Measurements from ENCODE around the gene LRFN4. TPM values are rescaled to one million over a fixed set of nuclear protein-coding genes. Genes with fewer than 3 reads are reported as not detected.

Gene LRFN4
- polyA plus RNA-seq, 1 donor = 11.5 TPM

DNA sequence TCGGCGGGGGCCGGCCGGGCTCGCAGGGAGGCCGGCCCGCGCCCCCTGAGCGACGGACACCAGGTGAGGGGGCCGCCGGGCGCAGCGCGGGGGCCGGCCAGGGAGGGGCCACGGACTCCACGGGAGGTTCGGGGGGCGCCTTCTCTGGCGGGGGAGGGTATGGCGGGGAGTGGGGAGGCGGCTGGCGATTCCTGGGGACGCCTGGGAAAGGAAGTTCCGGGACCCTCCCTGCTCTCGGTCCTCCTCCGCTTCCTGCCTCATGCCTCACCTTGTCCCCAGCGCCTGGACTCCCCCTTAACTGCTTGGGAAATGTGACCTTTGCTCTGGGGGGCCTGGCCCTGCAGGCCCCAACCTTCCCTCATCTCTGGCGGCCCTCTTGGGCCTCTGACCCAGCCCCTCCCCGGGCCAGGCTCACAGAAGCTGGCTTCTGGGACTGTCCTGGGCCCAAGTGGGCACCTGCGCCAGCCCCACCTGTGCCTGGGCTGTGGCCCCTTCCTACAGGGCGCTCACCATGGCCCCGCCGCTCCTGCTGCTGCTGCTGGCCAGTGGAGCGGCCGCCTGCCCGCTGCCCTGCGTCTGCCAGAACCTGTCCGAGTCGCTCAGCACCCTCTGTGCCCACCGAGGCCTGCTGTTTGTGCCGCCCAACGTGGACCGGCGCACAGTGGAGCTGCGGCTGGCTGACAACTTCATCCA, 516 bp downstream of the LRFN4 start:
- DNase-seq = no peak

DNA sequence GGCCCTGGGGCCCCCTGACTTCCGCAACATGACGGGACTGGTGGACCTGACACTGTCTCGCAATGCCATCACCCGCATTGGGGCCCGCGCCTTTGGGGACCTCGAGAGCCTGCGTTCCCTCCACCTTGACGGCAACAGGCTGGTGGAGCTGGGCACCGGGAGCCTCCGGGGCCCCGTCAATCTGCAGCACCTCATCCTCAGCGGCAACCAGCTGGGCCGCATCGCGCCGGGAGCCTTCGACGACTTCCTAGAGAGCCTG, 992 bp downstream of the LRFN4 start:
- no peak for DNase-seq

DNA sequence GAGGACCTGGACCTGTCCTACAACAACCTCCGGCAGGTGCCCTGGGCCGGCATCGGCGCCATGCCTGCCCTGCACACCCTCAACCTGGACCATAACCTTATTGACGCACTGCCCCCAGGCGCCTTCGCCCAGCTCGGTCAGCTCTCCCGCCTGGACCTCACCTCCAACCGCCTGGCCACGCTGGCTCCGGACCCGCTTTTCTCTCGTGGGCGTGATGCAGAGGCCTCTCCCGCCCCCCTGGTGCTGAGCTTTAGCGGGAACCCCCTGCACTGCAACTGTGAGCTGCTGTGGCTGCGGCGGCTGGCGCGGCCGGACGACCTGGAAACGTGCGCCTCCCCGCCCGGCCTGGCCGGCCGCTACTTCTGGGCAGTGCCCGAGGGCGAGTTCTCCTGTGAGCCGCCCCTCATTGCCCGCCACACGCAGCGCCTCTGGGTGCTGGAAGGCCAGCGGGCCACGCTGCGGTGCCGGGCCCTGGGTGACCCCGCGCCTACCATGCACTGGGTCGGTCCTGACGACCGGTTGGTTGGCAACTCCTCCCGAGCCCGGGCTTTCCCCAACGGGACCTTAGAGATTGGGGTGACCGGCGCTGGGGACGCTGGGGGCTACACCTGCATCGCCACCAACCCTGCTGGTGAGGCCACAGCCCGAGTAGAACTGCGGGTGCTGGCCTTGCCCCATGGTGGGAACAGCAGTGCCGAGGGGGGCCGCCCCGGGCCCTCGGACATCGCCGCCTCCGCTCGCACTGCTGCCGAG, 1.5 kb downstream of the LRFN4 start:
- no peak for DNase-seq

DNA sequence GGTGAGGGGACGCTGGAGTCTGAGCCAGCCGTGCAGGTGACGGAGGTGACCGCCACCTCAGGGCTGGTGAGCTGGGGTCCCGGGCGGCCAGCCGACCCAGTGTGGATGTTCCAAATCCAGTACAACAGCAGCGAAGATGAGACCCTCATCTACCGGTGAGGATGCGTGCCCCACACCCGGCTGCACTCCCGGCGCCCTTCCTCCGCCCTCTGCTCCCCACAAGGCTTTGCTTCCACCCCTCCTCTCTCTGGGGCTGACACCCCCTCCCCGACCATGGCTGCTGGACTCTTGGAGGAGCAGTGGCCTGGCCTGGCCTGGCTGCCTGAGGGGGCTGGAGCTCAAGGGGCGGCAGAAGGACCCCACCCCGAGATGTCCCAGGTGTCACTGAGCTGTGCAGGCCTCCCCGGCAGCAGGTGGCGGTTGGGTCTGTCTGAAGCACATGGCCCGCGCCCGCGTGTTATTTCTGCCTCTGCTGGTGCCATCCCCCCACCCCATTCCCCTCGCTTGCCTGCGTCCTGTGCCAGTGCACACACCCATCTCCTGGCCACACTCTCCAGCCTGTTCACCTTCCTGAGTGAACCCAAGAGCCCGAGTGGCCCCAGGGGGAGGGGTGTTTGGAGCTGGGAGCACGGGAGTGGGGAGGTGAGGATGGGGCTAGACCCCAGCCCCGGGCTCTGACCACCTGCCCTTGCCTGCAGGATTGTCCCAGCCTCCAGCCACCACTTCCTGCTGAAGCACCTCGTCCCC, 2.2 kb downstream of the LRFN4 start:
- DNase-seq = no peak

DNA sequence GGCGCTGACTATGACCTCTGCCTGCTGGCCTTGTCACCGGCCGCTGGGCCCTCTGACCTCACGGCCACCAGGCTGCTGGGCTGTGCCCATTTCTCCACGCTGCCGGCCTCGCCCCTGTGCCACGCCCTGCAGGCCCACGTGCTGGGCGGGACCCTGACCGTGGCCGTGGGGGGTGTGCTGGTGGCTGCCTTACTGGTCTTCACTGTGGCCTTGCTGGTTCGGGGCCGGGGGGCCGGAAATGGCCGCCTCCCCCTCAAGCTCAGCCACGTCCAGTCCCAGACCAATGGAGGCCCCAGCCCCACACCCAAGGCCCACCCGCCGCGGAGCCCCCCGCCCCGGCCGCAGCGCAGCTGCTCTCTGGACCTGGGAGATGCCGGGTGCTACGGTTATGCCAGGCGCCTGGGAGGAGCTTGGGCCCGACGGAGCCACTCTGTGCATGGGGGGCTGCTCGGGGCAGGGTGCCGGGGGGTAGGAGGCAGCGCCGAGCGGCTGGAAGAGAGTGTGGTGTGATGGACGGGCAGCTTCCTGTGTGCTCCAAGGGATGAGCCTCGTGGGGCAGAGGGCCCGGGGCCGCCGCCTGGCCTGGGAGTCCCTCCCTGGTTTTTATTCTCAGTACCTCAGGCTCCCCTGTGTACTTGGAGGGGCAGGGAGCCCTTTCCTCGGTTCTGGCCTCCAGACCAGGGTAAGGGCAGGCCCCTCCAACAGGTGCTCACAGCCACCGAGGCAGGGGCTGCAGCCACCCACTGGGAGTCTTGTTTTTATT, 3.0 kb downstream of the LRFN4 start:
- no peak for DNase-seq

DNA sequence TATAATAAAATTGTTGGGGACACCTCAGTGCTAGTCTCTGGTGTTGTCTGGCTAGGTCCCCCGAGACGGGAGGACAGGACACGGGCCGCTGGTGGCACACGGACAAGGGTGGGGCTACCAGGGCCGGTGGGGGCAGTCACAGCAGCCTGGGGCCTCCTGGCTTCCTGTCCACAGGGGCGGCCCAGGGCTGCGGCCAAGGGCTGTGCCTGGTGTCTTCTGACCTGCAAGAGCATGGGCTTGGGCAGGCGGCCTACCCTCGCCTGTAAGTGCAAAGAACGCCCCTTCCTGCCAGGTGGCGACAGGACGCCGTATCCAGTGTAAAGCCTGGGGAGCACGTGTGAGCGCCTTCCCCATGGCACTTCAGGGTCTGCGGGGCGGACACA, 3.6 kb downstream of the LRFN4 start:
- DNase-seq = no peak

DNA sequence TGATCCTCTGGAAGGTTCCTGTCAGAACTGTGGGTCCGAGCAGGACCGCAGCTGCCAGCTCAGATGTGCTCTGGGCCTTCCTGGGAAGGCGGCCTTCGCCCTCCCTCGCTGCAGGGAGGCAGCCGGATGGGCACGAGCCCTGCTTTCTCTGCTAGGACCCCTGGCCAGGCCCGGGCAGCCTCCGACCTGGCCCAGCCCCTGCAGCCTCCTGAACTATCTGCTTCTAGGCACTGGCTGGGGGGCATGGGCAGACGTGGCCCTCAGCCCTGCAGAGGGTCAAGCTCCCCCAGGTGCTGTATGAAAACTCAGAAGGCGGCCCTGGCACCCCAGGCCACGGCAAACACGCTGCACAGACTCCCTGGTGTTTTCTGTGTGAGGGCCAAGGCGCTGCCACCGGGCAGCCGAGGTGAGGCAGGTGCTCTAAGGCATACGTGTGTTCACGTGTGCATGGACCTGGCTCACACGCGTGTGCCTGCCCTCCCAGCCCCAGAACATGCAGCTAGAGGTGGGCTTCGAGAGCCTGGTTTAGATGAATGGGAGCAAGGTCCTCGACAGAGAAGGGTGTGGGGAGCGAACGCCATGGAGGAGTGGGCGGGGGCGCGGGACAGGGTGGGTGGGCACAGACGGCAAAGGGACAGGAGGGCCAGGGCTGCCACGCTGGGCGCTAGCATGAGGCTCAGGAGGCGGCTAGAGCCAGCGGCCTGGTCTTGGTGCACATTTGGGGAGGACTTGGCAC, 4.3 kb downstream of the LRFN4 start:
- no peak for DNase-seq

DNA sequence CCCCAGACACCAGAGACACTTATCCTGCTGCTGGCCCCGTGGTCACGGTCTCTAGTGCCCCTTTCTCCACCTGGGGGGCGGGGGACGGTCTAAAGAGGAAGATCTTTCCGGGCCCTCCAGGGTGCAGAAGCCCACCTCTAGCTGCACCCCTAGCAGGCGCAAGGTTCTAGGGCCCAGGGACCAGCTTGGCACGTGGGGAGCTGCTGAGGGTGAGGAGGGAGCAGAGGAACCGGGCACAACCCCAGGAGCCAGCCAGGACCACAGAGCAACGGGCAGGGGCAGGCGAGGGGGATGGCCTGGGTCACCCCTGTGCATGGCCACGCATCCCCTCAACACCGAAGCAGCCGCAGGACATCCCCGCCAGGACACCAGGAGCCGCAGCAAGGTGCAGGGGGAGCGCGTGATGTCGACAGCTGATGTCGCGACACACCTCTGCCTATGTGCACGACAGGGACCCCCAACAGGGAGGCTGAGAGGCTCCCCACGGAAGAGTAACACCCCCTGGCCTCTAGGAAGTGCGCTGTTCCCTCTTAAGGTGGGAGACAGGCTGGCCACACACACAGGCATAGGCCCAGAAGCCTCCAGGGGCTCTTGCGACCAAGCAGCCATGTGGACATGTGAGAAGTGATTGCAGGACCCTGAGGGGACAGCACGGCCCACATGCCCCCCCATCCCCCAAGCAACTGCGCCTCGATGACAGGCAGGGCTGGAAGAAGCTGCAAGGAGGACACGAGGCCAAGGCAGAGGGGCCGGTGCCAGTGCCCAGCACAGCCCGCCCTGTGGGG, 5.1 kb downstream of the LRFN4 start:
- no peak for DNase-seq

DNA sequence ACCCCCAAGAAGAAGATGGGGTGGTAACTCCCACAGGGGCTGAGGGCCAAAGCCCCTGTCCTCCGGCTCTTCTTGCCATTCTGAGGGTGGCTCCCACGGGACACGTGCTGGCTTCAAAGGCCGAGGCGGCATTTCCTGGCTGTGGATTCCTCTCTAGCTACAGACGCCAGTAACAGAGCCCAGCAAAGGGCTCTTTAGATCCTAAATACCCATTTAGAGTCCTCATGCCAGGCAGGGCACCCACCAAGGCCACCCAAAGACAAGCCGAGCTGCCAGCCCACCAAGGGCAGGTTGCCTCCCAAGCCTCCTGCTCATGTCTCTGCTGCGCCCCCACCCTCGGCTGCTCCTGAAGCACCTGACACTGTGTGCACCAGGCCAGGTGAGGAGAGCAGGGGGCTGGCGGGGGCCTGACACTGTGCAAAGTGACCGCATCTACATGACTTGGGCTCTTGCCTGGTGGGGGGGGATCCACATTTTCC, 5.7 kb downstream of the LRFN4 start:
- no peak for DNase-seq

DNA sequence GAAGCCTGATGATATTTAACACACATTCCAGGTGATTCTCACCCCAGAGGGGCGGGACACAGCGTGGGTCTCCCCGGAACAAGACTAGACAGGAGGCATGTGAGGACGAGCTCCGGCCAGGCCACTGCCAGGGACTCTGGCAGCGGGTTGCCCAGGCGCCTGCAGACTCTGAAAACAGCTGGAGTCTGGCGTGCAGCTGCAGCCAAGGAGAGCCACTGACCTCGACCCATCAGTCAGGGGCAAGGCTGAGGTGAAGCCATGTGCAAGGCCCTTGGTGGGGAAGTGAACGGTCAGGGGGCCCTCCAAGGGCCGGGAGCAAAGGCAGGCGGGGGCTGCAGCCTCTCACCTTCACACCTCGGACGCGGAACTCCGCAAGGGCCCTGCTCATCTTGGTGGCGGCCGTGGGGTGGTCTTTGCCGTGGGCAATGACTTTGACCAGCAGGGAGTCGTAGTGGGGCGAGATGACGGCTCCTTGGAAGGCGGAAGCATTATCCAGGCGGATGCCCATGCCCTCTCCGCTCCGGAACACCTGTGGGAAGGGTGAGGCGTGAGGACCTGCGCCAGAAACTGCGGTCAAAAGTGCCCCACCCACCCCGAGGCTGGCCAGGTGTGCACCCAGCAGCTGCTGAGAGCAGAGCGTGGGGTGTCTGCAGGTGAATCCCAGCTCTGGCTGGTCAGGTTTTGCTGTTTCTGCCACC, 6.7 kb downstream of the LRFN4 start:
- no peak for DNase-seq

DNA sequence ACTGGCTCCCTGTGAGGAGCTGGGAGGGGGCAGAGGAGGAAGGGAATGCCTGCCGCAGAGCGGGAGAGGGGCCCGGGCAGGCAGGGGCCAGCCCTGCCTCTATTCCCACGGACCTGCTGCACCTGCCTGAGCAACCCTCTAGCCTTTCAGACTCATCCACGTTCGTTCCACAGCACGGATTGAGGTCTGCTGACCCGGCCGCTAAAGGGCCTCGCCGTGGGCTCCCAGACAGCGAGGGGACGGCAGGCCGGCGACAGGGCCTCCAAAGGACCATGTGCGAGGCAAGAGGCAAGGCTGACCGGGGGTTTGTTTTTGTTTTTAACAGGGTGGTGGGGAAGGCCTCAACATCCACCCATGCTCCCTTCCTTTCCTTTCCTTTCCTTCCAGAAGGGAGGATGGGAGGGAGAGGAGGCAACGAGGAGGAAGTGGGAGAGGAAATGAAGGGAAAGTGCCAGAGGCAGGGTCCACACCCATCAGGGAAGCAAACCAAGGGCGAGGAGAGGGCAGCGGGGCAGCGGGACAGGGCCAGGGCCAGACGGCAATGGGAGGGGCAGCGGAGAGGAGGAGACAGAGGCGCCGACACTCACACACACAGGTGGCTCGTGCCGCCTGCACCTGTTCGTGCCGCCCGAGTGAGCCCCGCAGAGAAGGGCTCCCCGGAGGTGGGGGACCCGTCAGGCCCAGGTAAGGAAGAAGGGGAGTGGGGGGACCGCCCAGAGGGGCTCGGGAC, 7.5 kb downstream of the LRFN4 start:
- DNase-seq = no peak

DNA sequence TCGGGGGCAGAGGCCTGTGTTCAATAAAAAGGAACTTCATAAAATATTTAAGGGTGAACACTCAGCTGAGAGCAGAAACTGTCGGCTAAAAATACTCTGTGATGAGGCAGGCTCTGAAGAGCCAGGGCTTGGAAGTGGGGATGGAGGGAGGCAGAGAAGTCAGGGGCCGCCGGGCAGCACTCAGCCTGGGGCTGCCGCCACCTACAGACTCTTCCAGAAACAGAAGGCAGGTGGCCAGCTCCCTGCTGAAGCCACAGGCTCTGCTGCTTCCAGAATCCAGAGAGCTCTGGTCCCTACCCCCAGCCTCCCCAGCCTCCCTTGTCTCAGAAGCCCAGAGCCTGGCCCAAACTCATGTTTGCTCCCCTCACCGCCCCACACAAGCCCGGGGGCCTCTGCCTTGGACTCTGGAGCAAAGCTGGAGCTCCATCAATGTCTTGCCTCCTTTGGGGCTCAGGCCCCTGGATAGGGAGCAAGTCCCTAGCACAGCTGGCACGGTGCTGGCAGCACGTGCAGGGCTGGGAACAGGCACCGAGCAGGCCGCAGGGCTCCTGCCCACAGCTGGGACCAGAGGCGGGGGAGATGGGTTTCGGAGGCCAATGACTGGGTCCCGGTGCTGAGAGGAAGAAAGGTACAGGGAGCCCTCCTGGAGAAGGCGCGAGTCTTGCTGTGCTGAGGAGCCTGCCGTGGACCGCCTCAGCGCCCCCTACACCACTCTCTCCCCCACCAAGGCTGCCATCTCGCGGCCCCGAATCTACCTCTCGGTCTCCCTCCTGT, 8.2 kb downstream of the LRFN4 start:
- no peak for DNase-seq

DNA sequence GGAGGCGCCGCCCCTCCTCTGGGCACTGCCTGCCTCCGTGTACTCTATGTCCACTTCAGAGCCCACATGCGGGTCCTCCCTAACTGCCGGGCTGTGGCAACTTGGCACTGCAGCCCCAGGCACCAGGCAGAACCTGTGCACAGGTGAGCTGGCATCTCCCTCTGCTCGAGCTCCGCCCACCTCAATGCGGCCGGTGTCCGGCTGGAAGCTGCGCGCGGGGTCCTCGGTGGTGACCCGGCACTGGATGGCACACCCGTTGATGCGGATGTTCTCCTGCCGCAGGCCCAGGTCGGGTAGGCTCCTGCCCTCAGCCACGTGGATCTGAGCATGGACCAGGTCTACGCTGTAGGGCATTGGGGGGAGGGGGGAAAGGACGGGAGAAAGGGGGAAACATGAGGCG, 9.1 kb downstream of the LRFN4 start:
- no peak for DNase-seq

DNA sequence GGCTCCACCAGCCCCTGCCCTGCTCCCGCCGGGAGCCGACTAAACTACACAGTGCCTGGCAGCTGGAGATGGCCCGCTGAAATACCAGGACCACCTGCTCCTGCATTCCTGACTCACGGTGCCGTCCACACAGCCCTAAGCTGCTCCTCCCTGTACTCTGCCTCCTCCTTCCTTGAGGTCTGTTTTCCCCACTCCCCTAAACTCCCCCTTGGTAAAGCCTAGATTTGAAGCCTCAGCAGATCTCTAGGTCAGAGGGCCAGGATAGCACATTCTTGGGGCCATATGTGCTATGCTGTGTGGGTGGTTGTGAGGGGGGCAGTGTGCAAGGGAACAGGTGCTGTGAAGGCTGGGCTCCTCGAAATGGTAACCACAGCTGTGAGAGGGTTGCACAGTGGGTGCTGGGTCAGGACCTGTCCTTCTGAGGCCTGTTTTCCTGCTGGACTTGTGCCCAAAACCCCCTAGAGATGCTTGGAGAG, 9.7 kb downstream of the LRFN4 start:
- DNase-seq = no peak

DNA sequence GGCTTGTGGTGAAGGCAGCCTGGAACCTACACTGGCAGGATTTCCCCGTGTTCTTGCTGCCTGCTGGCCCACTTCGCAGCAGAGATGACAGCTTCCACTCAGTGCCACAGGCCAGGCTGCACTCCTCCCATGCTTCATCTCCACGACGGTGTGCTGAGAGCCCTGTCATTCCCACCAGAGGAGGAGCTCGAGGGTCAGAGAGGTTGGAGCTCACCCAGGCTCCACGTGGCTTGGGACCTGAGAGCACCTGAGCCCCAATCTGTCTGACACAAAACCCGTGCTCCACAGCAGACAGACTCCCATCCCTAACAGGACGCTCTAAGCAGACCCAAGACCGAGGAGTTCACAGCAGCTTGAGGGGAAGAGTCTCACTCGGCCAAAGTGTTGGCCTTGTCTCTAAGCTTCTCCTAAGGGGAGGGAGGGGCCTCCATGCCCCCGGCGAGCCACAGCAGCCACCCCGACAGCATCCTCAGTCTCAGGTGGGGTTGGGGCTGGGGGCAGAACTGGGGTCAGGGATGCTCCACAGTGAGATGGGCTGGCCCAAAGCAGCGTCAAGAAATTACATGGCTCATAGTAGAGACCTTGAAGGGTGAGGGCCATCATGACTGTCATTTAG, 10.7 kb downstream of the LRFN4 start:
- DNase-seq = no peak

DNA sequence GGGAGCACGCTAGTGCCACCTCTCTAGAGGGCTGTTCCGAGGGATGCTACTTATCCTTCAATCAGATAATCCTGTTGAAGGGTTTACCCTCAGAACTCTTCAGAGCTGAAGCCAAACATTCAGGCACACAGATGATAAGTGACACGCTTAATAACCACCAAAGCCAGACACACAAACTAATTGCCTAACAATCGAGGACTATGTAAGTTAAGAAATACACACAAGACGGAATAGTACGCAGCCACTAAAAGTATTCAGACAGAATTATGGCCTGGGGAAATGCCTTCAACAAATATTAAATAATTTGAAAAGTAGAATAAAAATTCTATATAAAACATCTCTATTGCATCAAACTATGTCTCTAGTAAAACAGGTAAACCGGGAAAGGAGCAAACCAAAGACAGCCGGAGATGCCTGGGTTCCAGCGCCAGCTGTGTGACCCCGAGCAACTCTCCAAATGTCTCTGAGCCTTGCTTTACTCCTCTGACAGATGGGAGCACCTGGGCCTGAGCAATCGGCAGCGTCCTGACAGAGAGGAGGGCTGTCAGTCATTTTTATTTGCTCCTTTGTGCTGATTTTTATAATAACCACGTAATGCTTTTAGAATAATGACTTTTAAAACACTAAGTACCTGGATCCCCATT, 11.3 kb downstream of the LRFN4 start:
- no peak for DNase-seq

DNA sequence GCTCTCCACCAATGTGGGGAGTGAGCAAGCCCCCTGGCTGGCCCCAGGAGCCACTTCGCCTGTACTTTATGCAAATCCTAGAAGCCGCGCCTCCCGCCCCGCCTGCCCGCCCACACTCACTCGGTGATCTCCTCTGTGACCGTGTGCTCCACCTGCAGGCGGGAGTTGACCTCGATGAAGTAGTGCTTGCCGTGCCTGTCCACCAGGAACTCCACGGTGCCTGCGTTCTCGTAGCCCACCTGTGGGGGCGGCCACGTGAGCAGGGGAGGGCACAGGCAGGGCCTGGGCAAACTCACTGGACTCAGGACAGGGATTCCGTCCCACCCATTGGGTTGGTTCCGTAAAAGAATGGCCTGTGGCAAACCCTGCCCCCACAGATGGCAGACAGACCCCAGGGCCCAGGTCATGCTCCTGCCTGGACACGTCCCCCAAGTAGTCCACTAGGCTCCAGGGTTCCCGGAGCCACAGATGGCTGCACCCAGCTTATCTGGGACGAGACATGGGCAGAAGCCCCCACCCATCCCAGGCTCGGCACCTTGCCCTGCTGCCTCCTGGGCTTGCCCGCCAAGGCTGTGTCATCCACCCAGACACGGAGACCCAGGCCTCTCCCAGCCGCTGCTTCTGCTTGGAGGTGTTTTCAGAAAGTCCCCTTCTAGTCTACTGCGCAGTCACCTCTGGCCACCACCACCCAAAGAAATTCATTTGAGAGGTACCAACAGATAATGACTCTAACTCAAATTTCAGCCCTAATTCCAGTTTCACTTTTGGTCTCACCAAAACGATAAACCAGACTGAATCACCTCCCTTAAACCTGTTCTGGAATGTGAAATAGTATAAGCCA, 12.1 kb downstream of the LRFN4 start:
- DNase-seq = no peak

All from left kidney (tissue), 2 donors.